SJSA1 (cell line): Measurements from ENCODE around the gene RTCA. TPM values are rescaled to one million over a fixed set of nuclear protein-coding genes. Genes with fewer than 3 reads are reported as not detected.
"Not testable (repeated sequence)": the region's sequence is repeated elsewhere in the genome, so short reads cannot be mapped to it uniquely, and the experiment has no call there.

Source experiments
- DNase-seq, 2 experiments: peaks; one replicate each; pipeline ENCODE4 v3.0.0-alpha.2; 2015 to 2020; ENCODE audit warnings: low spot score in 2 of 2, low read depth in 1 of 2
- H3K27ac ChIP-seq: fragments of 250-450 bp; sonication (Bioruptor Pico); 2 replicates; pipeline ENCODE4 v1.5.1; 2020; ENCODE audit warnings: mild to moderate bottlenecking, moderate library complexity
- H3K27me3 ChIP-seq: fragments of 250-450 bp; sonication (Bioruptor Pico); replicated peaks from 2 replicates; pipeline ENCODE4 v1.5.1; 2020; ENCODE audit warnings: mild to moderate bottlenecking, moderate library complexity
- H3K36me3 ChIP-seq: fragments of 250-450 bp; sonication (Bioruptor Pico); 2 replicates; pipeline ENCODE4 v1.5.1; 2020; ENCODE audit warnings: mild to moderate bottlenecking
- H3K4me1 ChIP-seq: fragments of 250-450 bp; sonication (Bioruptor Pico); replicated peaks from 2 replicates; pipeline ENCODE4 v1.6.1; 2021; ENCODE audit warnings: mild to moderate bottlenecking
- H3K4me3 ChIP-seq: fragments of 250-450 bp; sonication (Bioruptor Pico); 2 replicates; pipeline ENCODE4 v1.5.1; 2020; ENCODE audit warnings: mild to moderate bottlenecking
- H3K9me3 ChIP-seq: fragments of 250-450 bp; sonication (Bioruptor Pico); replicated peaks from 2 replicates; pipeline ENCODE4 v1.5.1; 2020; ENCODE audit warnings: mild to moderate bottlenecking
- total RNA-seq: library from RNA; depleted of rRNA; stranded (reverse); fragments of >200 nt; shearing (Covaris generic); gene quantifications from 2 replicates; pipeline ENCODE4 v1.2.3, GENCODE V29; 2014

The RTCA gene
- total RNA-seq, 1 experiment from 2014 or later, result 43.5 TPM

DNA sequence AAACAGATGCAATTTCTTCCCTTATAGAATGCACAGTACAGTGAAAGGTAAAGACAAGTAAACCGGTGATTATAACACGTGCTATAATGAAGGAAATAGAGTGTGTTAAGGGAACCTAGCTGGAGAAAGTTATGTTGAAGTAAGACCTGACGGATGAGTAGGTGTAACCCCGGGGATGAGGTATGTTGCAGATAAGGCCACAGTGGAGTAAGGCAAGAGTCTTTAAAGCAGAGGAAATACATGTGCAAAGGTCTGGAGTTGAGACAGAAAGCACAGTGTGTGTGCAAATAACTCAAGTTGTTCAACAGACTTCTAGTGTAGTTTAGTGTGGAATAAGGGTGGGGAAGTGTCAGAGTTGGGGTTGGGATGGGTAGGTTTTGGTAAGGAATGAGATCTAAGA lies 19.3 kb upstream of the RTCA start:
- no peak for DNase-seq
- Histone ChIP-seq H3K36me3 (no peaks in the 10 kb centered on the region; the same call in 1 of the 2 replicates), H3K4me3 (no peak overlapping the region), H3K9me3 (no peaks in the 10 kb centered on the region), H3K4me1 (peaks cover 10% of the 10 kb centered on the region), H3K27me3 (no peaks in the 10 kb centered on the region), H3K27ac (no peak overlapping the region)

DNA sequence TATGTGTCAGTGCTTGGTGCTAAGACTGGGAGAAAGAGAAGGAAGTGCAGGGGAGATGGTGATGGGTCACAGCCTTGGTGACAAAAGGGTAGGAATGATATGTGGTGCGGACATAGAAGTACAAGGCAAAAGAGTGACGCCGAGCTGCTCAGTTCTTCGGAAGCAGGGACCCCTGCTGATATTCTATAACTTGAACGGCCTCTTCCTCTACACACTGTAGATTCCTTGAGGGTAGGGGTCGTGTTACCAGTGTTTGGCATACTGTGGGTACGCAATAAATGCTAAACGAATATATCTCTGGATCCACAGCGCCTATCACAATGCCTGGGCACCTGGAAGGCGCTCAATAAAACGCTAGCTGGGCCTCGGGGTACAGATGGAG lies 16.9 kb upstream of the RTCA start:
- no peaks in the 10 kb centered on the region for H3K9me3 ChIP-seq
- peak overlapping the region; percentile 34 for H3K27ac ChIP-seq
- no peak for DNase-seq
- peak overlapping the region; percentile 59 for H3K4me3 ChIP-seq
- no peaks in the 10 kb centered on the region; the same call in 1 of the 2 replicates for H3K27me3 ChIP-seq
- peaks cover 10% of the 10 kb centered on the region for H3K4me1 ChIP-seq
- no peaks in the 10 kb centered on the region; the same call in 1 of the 2 replicates for H3K36me3 ChIP-seq

GRCh38 chr1:100249537-100250257 lies 16.3 kb upstream of the RTCA start, which contains the start of gene DBT:
DBT (minus strand) TSS chr1:100249834; CDS start chr1:100249820, 14 bp downstream.
- DNase-seq, result peak; percentile 89 to 94
- no peaks in the 10 kb centered on the region; the same call in 1 of the 2 replicates for H3K27me3 ChIP-seq
- H3K9me3 ChIP-seq, result no peaks in the 10 kb centered on the region
- H3K4me3 ChIP-seq, result peak within 1 kb of the TSS; percentile 59
- H3K27ac ChIP-seq, result peak within 1 kb of the TSS; percentile 34
- no peaks in the 10 kb centered on the region; the same call in 1 of the 2 replicates for H3K36me3 ChIP-seq
- H3K4me1 ChIP-seq, result peaks cover 10% of the 10 kb centered on the region

DNA sequence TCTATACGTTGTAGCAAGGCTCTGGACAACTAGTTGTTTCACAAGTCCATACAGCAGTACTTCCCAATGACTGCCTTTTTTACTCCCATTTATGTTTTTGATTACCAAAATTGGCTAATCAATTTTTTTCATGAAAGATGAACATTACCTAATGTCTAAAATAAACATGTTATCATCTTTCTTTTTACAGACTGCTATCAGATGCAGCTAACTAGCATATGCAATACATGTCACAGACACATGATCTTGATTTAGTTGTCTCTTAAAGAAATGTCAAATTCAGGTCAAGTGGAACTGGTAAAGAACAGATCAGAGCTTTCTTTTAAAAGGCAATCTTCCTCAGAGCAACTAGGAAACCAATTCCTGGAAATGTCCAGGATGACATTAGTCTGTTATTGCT lies 15.8 kb upstream of the RTCA start:
- Histone ChIP-seq H3K36me3 (no peaks in the 10 kb centered on the region; the same call in 1 of the 2 replicates), H3K27ac (no peak overlapping the region), H3K9me3 (no peaks in the 10 kb centered on the region), H3K4me3 (peak overlapping the region; percentile 59), H3K4me1 (peaks cover 10% of the 10 kb centered on the region), H3K27me3 (no peaks in the 10 kb centered on the region; the same call in 1 of the 2 replicates)
- no peak for DNase-seq

- H3K4me3 ChIP-seq, result no peak overlapping the region
- no peak for DNase-seq
- no peaks in the 10 kb centered on the region; the same call in 1 of the 2 replicates for H3K36me3 ChIP-seq
- no peaks in the 10 kb centered on the region; the same call in 1 of the 2 replicates for H3K27me3 ChIP-seq
- no peak overlapping the region for H3K27ac ChIP-seq
- peaks cover 10% of the 10 kb centered on the region for H3K4me1 ChIP-seq
- no peaks in the 10 kb centered on the region for H3K9me3 ChIP-seq
These were observed 15.2 kb upstream of the RTCA start for GRCh38 chr1:100250807-100251206.

GRCh38 chr1:100252901-100253300 lies 13.1 kb upstream of the RTCA start:
- Histone ChIP-seq H3K9me3 (no peaks in the 10 kb centered on the region), H3K36me3 (no peaks in the 10 kb centered on the region; the same call in 1 of the 2 replicates), H3K4me3 (no peak overlapping the region), H3K27ac (no peak overlapping the region), H3K4me1 (peaks cover 10% of the 10 kb centered on the region), H3K27me3 (no peaks in the 10 kb centered on the region; the same call in 1 of the 2 replicates)
- DNase-seq, result no peak

GRCh38 chr1:100253552-100253951 lies 12.5 kb upstream of the RTCA start:
- Histone ChIP-seq H3K4me3 (no peak overlapping the region), H3K36me3 (no peaks in the 10 kb centered on the region; the same call in 1 of the 2 replicates), H3K27ac (no peak overlapping the region), H3K4me1 (peaks cover 9% of the 10 kb centered on the region), H3K9me3 (no peaks in the 10 kb centered on the region), H3K27me3 (no peaks in the 10 kb centered on the region; the same call in 1 of the 2 replicates)
- DNase-seq, result no peak

DNA sequence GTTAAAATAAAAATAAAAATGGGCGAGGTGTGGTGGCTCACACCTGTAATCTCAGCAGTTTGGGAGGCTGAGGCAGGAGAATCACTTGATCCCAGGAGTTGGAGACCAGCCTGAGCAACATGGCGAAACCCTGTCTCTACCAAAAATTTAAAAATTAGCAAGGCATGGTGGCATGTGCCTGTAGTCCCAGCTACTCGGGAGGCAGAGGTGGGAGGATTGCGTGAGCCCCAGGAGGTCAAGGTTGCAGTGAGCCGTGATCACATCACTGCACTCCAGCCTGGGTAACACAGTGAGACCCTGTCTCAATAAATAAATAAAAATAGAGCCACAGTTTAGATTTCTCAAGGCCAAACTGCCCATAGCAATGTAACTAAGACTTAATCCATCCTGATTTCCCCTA lies 9.7 kb upstream of the RTCA start:
- H3K27ac ChIP-seq, result not testable (repeated sequence)

GRCh38 chr1:100258427-100258826 lies 7.6 kb upstream of the RTCA start:
- H3K27ac ChIP-seq, H3K4me3 ChIP-seq, H3K36me3 ChIP-seq, DNase-seq, H3K27me3 ChIP-seq, H3K4me1 ChIP-seq, H3K9me3 ChIP-seq: not testable (repeated sequence)

More for the DNA sequence above, 9.7 kb upstream of the RTCA start:
- H3K36me3 ChIP-seq, H3K4me1 ChIP-seq, H3K4me3 ChIP-seq, DNase-seq, H3K27me3 ChIP-seq, H3K9me3 ChIP-seq: not testable (repeated sequence)

- no peak overlapping the region for H3K27ac ChIP-seq
- no peaks in the 10 kb centered on the region for H3K9me3 ChIP-seq
- no peaks in the 10 kb centered on the region; the same call in 1 of the 2 replicates for H3K4me1 ChIP-seq
- H3K27me3 ChIP-seq, result no peaks in the 10 kb centered on the region; the same call in 1 of the 2 replicates
- no peak overlapping the region for H3K4me3 ChIP-seq
- H3K36me3 ChIP-seq, result peaks cover 7% of the 10 kb centered on the region
- DNase-seq, result no peak
These were observed 4.3 kb upstream of the RTCA start for GRCh38 chr1:100261686-100262085.

- not testable (repeated sequence) for H3K4me3 ChIP-seq, DNase-seq, H3K9me3 ChIP-seq, H3K27ac ChIP-seq, H3K27me3 ChIP-seq, H3K4me1 ChIP-seq
- peaks cover 20% of the 10 kb centered on the region for H3K36me3 ChIP-seq
These were observed 1.9 kb upstream of the RTCA start for GRCh38 chr1:100264081-100264480.

- Histone ChIP-seq H3K4me1 (no peaks in the 10 kb centered on the region; the same call in 1 of the 2 replicates), H3K9me3 (no peaks in the 10 kb centered on the region), H3K4me3 (peak overlapping the region; percentile 81), H3K36me3 (peaks cover 28% of the 10 kb centered on the region), H3K27ac (peak overlapping the region; percentile 61; the same call in 1 of the 2 replicates), H3K27me3 (no peaks in the 10 kb centered on the region; the same call in 1 of the 2 replicates)
- no peak for DNase-seq
These were observed 470 bp upstream of the RTCA start for GRCh38 chr1:100265562-100265930.

DNA sequence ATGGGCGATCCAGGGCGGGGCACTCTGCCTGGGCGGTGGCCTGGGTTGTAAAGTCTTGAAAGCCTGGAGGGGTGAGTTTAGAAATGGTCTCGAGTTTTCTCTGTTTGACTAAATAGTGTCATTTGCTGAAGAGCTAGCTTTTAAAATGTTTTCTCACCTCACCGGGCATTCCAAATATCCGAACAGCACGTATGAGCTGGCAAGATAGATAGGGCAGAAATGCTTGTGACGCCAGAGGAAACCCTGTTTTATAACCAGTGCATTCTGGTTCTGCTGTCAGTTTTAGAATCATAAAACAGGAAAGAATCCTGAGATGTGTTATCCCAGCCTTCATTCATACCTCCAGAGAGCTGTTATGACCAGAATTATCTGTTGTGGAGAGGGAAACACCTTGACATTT lies 725 bp downstream of the RTCA start:
- Histone ChIP-seq H3K9me3 (no peaks in the 10 kb centered on the region), H3K4me3 (peak overlapping the region; percentile 81), H3K4me1 (no peaks in the 10 kb centered on the region; the same call in 1 of the 2 replicates), H3K27ac (peak overlapping the region; percentile 61), H3K27me3 (no peaks in the 10 kb centered on the region; the same call in 1 of the 2 replicates), H3K36me3 (peaks cover 40% of the 10 kb centered on the region)
- peak in 1 of 2 experiments; percentile 7 for DNase-seq

GRCh38 chr1:100267284-100267683 lies 1.3 kb downstream of the RTCA start:
- Histone ChIP-seq H3K36me3 (peaks cover 46% of the 10 kb centered on the region), H3K27me3 (no peaks in the 10 kb centered on the region; the same call in 1 of the 2 replicates), H3K4me1 (no peaks in the 10 kb centered on the region; the same call in 1 of the 2 replicates), H3K9me3 (no peaks in the 10 kb centered on the region), H3K4me3 (peak overlapping the region; percentile 81), H3K27ac (no peak overlapping the region)
- DNase-seq, result no peak
